Transverse colon (tissue), 3 donors: ENCODE data around the gene TWF2.

ENCODE experiments used
- CTCF ChIP-seq, 5 experiments: fragments of 200-600 bp in 3 of 5; fragments of 450-650 bp in 2 of 5; sonication (generic) in 3 of 5; IDR thresholded peaks; 1 replicate in 2 of 5; 2 replicates in 3 of 5; pipeline ENCODE4 v1.5.1; 2016 to 2017; ENCODE audit warnings: antibody characterized with exemption in 5 of 5, inconsistent platforms in 3 of 5, mild to moderate bottlenecking in 2 of 5, moderate library complexity in 1 of 5
- POLR2A ChIP-seq: fragments of 450-650 bp; IDR thresholded peaks from one replicate; pipeline ENCODE4 v1.6.1; 2016; ENCODE audit warnings: antibody characterized with exemption, mild to moderate bottlenecking, moderate library complexity

DNA sequence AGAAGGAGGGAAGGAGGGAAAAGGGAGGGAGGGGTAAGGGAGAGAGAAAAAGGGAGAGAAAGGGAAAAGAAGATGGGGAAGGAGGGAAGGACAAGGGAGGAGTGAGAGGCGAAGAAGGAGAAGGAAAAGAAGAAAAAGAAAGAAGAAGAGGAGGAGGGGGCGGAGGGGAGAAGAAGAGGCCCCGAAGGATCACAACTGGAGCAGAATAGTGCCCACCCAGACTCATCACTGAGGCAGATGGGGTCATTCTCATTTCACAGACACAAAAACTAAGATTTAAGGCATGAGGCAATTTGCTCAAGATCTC lies 43.7 kb downstream of the TWF2 start:
- no peak for TF ChIP-seq CTCF (IDR thresholded peaks at IDR 0.05)
- no peak for TF ChIP-seq POLR2A
